HepG2 (cell line): Measurements from ENCODE around the gene CHD2. TPM values are rescaled to one million over a fixed set of nuclear protein-coding genes. Genes with fewer than 3 reads are reported as not detected.

Experiments used
- ATAC-seq: fragments of 200-7000 bp; cut with Tn5 transposase; 3 replicates; pipeline ENCODE4 v1.9.1; 2020; ENCODE audit warnings: mild to moderate bottlenecking, moderate library complexity
- BruUV-seq: library from RNA; stranded (reverse); fragments of 400-500 nt; replicated peaks from 2 replicates; lab custom pipeline; 2021; lab: Mats Ljungman, UMichigan
- CTCF ChIA-PET: fragments of 300-600 bp; formaldehyde crosslinking; extraction: SDS; loops from one replicate; lab custom pipeline; 2021; ENCODE audit warnings: low total read pairs, inconsistent platforms, low intra/inter-chr PET ratio; lab: Yijun Ruan, JAX
- POLR2A ChIA-PET: fragments of 350-600 bp; sonication (Branson Sonifier 250); formaldehyde crosslinking; loops from one replicate; lab custom pipeline; 2020; ENCODE audit warnings: antibody characterized with exemption, inconsistent platforms; lab: Yijun Ruan, JAX
- DNase-seq: peaks from one replicate; pipeline ENCODE4 v3.0.0-alpha.2; 2015; ENCODE audit warnings: low spot score
- FAIRE-seq: peaks from 3 replicates; lab custom pipeline; 2011; peaks lifted over from hg19 to GRCh38; lab: Jason Lieb, UNC
- H2AFZ ChIP-seq: one replicate; pipeline ENCODE4 v1.6.1; 2011; ENCODE audit warnings: low read length, inconsistent platforms
- H3K27ac ChIP-seq: fragments of 300-600 bp; 3 replicates; pipeline ENCODE4 v1.8.0; 2011; ENCODE audit warnings: mixed run types, mild to moderate bottlenecking, mixed read lengths, low read length, inconsistent platforms; ENCODE audit not compliant: insufficient read depth; ENCODE audit errors: extremely low read length
- H3K27me3 ChIP-seq, 2 experiments: fragments of 200-600 bp in 1 of 2; 2 replicates in 1 of 2; 3 replicates in 1 of 2; pipeline versions ENCODE4 v1.6.0 to v1.8.0; 2011; ENCODE audit warnings: low read length in 2 of 2, mild to moderate bottlenecking in 2 of 2, moderate library complexity in 2 of 2, inconsistent platforms in 1 of 2; ENCODE audit not compliant: insufficient read depth in 2 of 2, control insufficient read depth in 1 of 2
- H3K36me3 ChIP-seq, 2 experiments: fragments of 200-600 bp in 1 of 2; replicated peaks in 1 of 2; 2 replicates in 1 of 2; 3 replicates in 1 of 2; pipeline versions ENCODE4 v1.5.1 to v1.8.0; 2011; ENCODE audit warnings: low read length in 2 of 2, inconsistent platforms in 1 of 2; ENCODE audit not compliant: insufficient read depth in 2 of 2, control insufficient read depth in 1 of 2
- H3K4me1 ChIP-seq: 2 replicates; pipeline ENCODE4 v1.5.1; 2012; ENCODE audit warnings: low read length, inconsistent platforms; ENCODE audit not compliant: insufficient read depth
- H3K4me2 ChIP-seq: 2 replicates; pipeline ENCODE4 v1.6.0; 2011; ENCODE audit warnings: low read depth, low read length, inconsistent platforms
- H3K4me3 ChIP-seq, 3 experiments: fragments of 200-600 bp in 1 of 3; sonication (generic), shearing (Covaris generic) in 1 of 3; replicated peaks in 1 of 3; 2 replicates each; pipeline ENCODE4 v1.5.1; 2011 to 2016; ENCODE audit warnings: low read length in 3 of 3, inconsistent platforms in 2 of 3, low read depth in 2 of 3, mild to moderate bottlenecking in 2 of 3, control low read depth in 1 of 3, mixed read lengths in 1 of 3; ENCODE audit not compliant: insufficient read depth in 1 of 3
- H3K79me2 ChIP-seq: one replicate; pipeline ENCODE4 v1.6.1; 2011; ENCODE audit warnings: low read length, inconsistent platforms; ENCODE audit not compliant: insufficient read depth
- H3K9ac ChIP-seq: 2 replicates; pipeline ENCODE4 v1.6.0; 2011; ENCODE audit warnings: mild to moderate bottlenecking, low read depth, low read length, inconsistent platforms; ENCODE audit not compliant: insufficient read depth
- H3K9me3 ChIP-seq: 2 replicates; pipeline ENCODE4 v1.5.1; 2012; ENCODE audit warnings: mild to moderate bottlenecking, low read length
- H4K20me1 ChIP-seq: 2 replicates; pipeline ENCODE4 v1.6.0; 2011; ENCODE audit warnings: inconsistent platforms, mild to moderate bottlenecking, low read length, moderate library complexity; ENCODE audit not compliant: insufficient read depth
- CERS6 ChIP-seq: sonication (generic); formaldehyde crosslinking; IDR thresholded peaks from 2 replicates; pipeline ENCODE4 v1.5.0; 2020; ENCODE audit warnings: missing genetic modification reagents
- DPF2 ChIP-seq: sonication (generic); formaldehyde crosslinking; IDR thresholded peaks from 2 replicates; pipeline ENCODE4 v1.4.0; 2020; ENCODE audit warnings: mild to moderate bottlenecking, low read depth, missing genetic modification reagents, borderline replicate concordance
- FOXA1 ChIP-seq, 2 experiments: fragments of 450-650 bp in 1 of 2; sonication (generic) in 1 of 2; formaldehyde crosslinking in 1 of 2; IDR thresholded peaks; 2 replicates each; pipeline versions ENCODE4 v1.4.0 to v1.6.1; 2016 to 2020; ENCODE audit warnings: missing genetic modification reagents in 1 of 2
- GABPB1 ChIP-seq: IDR thresholded peaks from 2 replicates; pipeline ENCODE4 v1.6.1; 2016; ENCODE audit warnings: mild to moderate bottlenecking, missing genetic modification reagents, moderate library complexity, missing compliant biosample characterization
- NR2F1 ChIP-seq, 2 experiments: fragments of 450-650 bp in 1 of 2; formaldehyde crosslinking in 1 of 2; IDR thresholded peaks; 2 replicates each; pipeline versions ENCODE4 v1.5.0 to v1.6.1; 2016 to 2020; ENCODE audit warnings: mild to moderate bottlenecking in 1 of 2, missing compliant biosample characterization in 1 of 2, missing genetic modification reagents in 1 of 2, moderate library complexity in 1 of 2
- PHF8 ChIP-seq: sonication (generic); formaldehyde crosslinking; IDR thresholded peaks from 2 replicates; pipeline ENCODE4 v1.5.0; 2020; ENCODE audit warnings: missing genetic modification reagents
- POLR2AphosphoS5 ChIP-seq: IDR thresholded peaks from 2 replicates; pipeline ENCODE4 v1.6.1; 2012; ENCODE audit warnings: low read depth, low read length
- RAD21 ChIP-seq: fragments of 450-650 bp; formaldehyde crosslinking; IDR thresholded peaks from 2 replicates; pipeline ENCODE4 v1.5.0; 2020; ENCODE audit warnings: mild to moderate bottlenecking
- RXRB ChIP-seq: IDR thresholded peaks from 2 replicates; pipeline ENCODE4 v1.6.1; 2016; ENCODE audit warnings: borderline replicate concordance, missing genetic modification reagents, missing compliant biosample characterization
- SALL1 ChIP-seq: sonication (generic); formaldehyde crosslinking; IDR thresholded peaks from 2 replicates; pipeline ENCODE4 v1.8.0; 2022; ENCODE audit warnings: mild to moderate bottlenecking, missing genetic modification reagents
- ZFP36L1 ChIP-seq: sonication (generic); formaldehyde crosslinking; IDR thresholded peaks from 2 replicates; pipeline ENCODE4 v1.8.0; 2022; ENCODE audit warnings: mild to moderate bottlenecking, missing genetic modification reagents, moderate library complexity
- ZHX1 ChIP-seq: sonication (generic); formaldehyde crosslinking; IDR thresholded peaks from 2 replicates; pipeline ENCODE4 v1.8.1; 2022; ENCODE audit warnings: low read depth, mild to moderate bottlenecking, missing genetic modification reagents
- WGBS: methylation state at CpG from one replicate; pipeline ENCODE4 v1.1.6; 2017; ENCODE audit warnings: low lambda C conversion rate; 5-methylcytosine and 5-hydroxymethylcytosine counted together
- in situ Hi-C: cut with HindIII; loops from 2 replicates; pipeline ENCODE4 v1.10.0; 2017; ENCODE audit warnings: low pct_unique_long_range_greater_than_20kb; ENCODE audit not compliant: extremely low pct_ligation_motif_present
- intact Hi-C: fragments of 100-400 bp; cut with micrococcal nuclease; formaldehyde crosslinking; loops from one replicate; pipeline ENCODE4 v1.10.0; 2022; ENCODE audit not compliant: unreplicated experiment
- polyA plus RNA-seq, 8 experiments: library from polyadenylated mRNA; depleted of rRNA in 3 of 8; stranded (reverse) in 7 of 8; unstranded in 1 of 8; fragments of >200 nt; fragmentation: Illumina TruSeq in 4 of 8; extraction: Trizol in 4 of 8; gene quantifications; 2 replicates each; pipeline versions ENCODE4 v1.2.1 to v1.2.3, GENCODE V29; 2011 to 2016; ENCODE audit warnings: low read depth in 4 of 8, missing spikeins in 1 of 8, mixed read lengths in 1 of 8; ENCODE audit not compliant: insufficient read depth in 1 of 8
- total RNA-seq, 5 experiments: library from RNA; depleted of rRNA; stranded (reverse); fragments of >200 nt; fragmentation: Illumina TruSeq; extraction: Trizol; gene quantifications; 2 replicates each; pipeline ENCODE4 v1.2.3, GENCODE V29; 2016; ENCODE audit warnings: low read depth in 1 of 5
- TF ChIP-seq, protein P1 (sequence below): sonication (generic); formaldehyde crosslinking; IDR thresholded peaks from 2 replicates; pipeline ENCODE4 v1.4.0; 2020; ENCODE audit warnings: mild to moderate bottlenecking, missing genetic modification reagents
- TF ChIP-seq, protein P2 (sequence below): sonication (generic); formaldehyde crosslinking; conservative IDR thresholded peaks from 2 replicates; pipeline ENCODE4 v1.4.0; 2020; ENCODE audit warnings: missing genetic modification reagents

Gene CHD2
- total and polyA plus RNA-seq, 2 of the 13 experiments (the other 11 are each of a cell fraction or from before 2014, with no cell fraction given): 54.0 to 54.1 TPM

GRCh38 chr15:92882697-92883162 lies 17.4 kb upstream of the CHD2 start:
- BruUV-seq: no TSS peak
- H3K4me1 ChIP-seq: peaks cover 56% of the 10 kb centered on the region
- TF ChIP-seq, protein P1, sequence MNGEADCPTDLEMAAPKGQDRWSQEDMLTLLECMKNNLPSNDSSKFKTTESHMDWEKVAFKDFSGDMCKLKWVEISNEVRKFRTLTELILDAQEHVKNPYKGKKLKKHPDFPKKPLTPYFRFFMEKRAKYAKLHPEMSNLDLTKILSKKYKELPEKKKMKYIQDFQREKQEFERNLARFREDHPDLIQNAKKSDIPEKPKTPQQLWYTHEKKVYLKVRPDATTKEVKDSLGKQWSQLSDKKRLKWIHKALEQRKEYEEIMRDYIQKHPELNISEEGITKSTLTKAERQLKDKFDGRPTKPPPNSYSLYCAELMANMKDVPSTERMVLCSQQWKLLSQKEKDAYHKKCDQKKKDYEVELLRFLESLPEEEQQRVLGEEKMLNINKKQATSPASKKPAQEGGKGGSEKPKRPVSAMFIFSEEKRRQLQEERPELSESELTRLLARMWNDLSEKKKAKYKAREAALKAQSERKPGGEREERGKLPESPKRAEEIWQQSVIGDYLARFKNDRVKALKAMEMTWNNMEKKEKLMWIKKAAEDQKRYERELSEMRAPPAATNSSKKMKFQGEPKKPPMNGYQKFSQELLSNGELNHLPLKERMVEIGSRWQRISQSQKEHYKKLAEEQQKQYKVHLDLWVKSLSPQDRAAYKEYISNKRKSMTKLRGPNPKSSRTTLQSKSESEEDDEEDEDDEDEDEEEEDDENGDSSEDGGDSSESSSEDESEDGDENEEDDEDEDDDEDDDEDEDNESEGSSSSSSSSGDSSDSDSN (CRISPR knock-in tag): no peak; the same call in 1 of the 2 replicates
- TF ChIP-seq, protein P2, sequence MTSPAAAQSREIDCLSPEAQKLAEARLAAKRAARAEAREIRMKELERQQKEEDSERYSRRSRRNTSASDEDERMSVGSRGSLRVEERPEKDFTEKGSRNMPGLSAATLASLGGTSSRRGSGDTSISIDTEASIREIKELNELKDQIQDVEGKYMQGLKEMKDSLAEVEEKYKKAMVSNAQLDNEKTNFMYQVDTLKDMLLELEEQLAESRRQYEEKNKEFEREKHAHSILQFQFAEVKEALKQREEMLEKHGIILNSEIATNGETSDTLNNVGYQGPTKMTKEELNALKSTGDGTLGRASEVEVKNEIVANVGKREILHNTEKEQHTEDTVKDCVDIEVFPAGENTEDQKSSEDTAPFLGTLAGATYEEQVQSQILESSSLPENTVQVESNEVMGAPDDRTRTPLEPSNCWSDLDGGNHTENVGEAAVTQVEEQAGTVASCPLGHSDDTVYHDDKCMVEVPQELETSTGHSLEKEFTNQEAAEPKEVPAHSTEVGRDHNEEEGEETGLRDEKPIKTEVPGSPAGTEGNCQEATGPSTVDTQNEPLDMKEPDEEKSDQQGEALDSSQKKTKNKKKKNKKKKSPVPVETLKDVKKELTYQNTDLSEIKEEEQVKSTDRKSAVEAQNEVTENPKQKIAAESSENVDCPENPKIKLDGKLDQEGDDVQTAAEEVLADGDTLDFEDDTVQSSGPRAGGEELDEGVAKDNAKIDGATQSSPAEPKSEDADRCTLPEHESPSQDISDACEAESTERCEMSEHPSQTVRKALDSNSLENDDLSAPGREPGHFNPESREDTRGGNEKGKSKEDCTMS (CRISPR knock-in tag): no peak
- TF ChIP-seq NR2F1 (CRISPR knock-in tag; IDR thresholded peaks at IDR 0.05) (no peak), ZHX1 (CRISPR knock-in tag) (peak; percentile 32; the same call in 1 of the 2 replicates), POLR2AphosphoS5 (peak; percentile 72; the same call in 1 of the 2 replicates), FOXA1 (IDR thresholded peaks at IDR 0.05) (no peak), FOXA1 (CRISPR knock-in tag; IDR thresholded peaks at IDR 0.05) (0 out of 2 replicates have a peak, but pooled peaks have one; percentile 3), DPF2 (CRISPR knock-in tag) (no peak), SALL1 (CRISPR knock-in tag) (peak; percentile 47), RAD21 (no peak; the same call in 1 of the 2 replicates), RXRB (CRISPR knock-in tag) (0 out of 2 replicates have a peak, but pooled peaks have one; percentile 12), ZFP36L1 (CRISPR knock-in tag) (no peak), GABPB1 (CRISPR knock-in tag) (peak; percentile 44; the same call in 1 of the 2 replicates), PHF8 (CRISPR knock-in tag) (peak; percentile 52; the same call in 1 of the 2 replicates), CERS6 (CRISPR knock-in tag) (no peak)

More at GRCh38 chr15:92882697-92883162, 17.4 kb upstream of the CHD2 start:
- DNase-seq: no peak
- in situ Hi-C loops (loop anchor here (5.0 kb wide), 1 partner anchor 70 kb away; no protein-coding TSS in a partner anchor), intact Hi-C loops (loop anchor here (1.0 kb wide), 2 partner anchors 50 to 73 kb away; no protein-coding TSS in a partner anchor)
- ChIA-PET POLR2A (interaction anchor here (0.6 to 6.6 kb wide), 38 partner anchors 8 to 94 kb away, joined by 3 to 211 read pairs (median 6); partner anchors contain the start of gene CHD2), CTCF (no interaction called here)
- no peaks in the 10 kb centered on the region for H3K9me3 ChIP-seq
- H3K79me2 ChIP-seq: peaks cover 55% of the 10 kb centered on the region
- no peak overlapping the region; the same call in 1 of the 2 replicates for H3K4me2 ChIP-seq
- peak overlapping the region; percentile 64 to 99 (median 92) for H3K4me3 ChIP-seq
- no peak for FAIRE-seq
- ATAC-seq: peak; percentile 81
- H3K36me3 ChIP-seq: peaks cover 3 to 16% of the 10 kb centered on the region in 2 experiments; a peak in 4 of 5 replicates
- peaks cover 37% of the 10 kb centered on the region for H4K20me1 ChIP-seq
- WGBS: 0% methylated on average over 6 of the region's 67 CpGs
- H3K9ac ChIP-seq: peak overlapping the region; percentile 96
- H2AFZ ChIP-seq: no peak overlapping the region
- H3K27ac ChIP-seq: peak overlapping the region; percentile 95
- peaks cover 0 to 4% of the 10 kb centered on the region in 2 experiments; a peak in 1 of 5 replicates for H3K27me3 ChIP-seq
